ENCODE measurements around the gene RFLNA.

Gene RFLNA

DNA sequence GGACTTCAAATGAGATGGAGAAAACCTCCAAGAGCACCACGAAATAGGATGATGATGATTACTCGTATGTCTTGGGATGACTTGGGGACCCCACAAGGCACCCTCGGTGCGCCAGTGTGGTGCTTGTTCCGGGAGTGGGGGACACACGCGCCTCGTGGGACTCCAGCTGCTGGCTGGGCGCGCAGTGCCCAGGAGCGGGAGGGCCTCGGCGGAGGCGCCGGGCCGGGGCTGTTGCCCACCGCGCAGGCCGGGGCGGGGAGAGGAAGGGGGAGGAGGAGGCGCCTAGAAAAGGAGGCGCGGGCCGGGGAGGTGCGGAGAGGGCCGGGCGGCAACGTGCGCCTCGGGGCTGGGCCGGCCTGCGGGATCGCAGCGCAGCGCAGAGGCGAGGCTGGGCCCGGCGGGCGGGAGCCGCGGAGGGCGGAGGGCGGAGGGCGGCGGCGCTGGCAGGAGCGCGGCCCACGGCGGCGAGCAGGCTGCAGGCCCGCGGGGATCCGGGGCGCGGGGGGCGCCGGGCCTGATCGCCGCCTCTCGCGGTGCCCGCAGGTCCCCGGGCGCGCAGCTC is at the start of gene RFLNA:
Gene RFLNA, plus strand, starts transcription at position 314 of the 562 bp plus-strand sequence. CDS start 337 bp downstream, outside the sequence.
- DNase-seq (ENCODE audit: low spot score) = no peak

GRCh38 chr12:124247331-124247730 is 47.6 kb upstream of the RFLNA start:
- no peak for DNase-seq (ENCODE audit: low spot score)

DNA sequence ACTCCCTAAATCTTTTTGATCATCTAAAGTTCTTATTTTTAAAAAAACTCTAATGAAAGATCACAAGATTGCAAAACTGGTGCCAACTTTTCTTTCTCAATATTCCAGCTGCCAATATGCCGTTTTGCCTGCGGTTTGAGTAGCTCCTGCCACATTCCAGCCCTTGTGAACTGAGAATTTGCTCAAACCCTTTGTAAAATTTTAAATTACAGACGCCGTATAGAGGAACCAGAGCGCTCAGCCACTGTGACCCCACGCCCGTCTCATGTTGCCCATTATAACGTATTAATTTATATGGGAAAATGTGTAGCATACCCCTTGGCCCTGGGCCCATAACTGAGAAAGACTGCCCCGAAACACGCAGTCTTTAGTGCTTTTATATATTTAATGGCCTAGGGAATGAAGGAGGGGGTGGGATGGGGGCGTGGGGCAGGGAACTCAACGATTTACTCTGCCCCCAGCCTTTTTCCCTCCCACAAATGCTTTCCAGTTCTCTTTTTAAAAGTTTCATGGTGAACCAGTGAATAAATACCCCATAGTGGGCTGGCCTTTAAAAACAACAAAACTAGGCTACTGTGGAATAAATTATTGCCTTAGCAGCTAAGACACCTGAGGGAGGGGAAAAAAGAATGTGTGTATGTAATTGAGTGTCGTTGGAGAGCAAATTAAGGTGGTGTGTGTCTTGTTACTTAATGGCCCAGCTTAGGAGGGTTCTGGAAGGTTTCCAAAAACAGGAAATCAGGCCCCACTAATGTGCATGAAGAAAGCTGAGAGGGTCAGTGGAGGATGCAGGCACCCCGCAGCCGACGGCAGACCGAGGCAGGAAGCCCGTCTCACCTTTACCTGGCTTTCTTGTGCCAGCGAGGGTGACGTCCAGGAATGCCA is 45.7 kb upstream of the RFLNA start:
- no peak for DNase-seq (ENCODE audit: low spot score)

DNA sequence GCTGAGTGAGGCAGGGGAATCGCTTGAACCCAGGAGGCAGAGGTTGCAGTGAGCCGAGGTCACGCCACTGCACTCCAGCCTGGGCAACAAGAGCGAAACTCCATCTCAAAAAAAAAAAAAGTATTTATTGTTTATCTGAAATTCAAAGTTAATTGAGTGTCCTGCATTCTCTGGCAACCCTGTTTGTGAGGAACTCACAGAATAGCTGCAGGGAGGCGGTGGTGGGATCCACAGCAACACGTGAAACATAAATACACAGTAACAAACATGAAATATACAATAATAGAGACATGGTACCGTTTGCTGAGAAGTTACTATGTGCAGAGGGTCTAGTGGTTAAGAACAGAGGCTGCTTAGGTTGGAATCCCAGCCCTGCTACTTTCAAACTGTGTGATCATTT is 43.7 kb upstream of the RFLNA start:
- no peak for DNase-seq (ENCODE audit: low spot score)

DNA sequence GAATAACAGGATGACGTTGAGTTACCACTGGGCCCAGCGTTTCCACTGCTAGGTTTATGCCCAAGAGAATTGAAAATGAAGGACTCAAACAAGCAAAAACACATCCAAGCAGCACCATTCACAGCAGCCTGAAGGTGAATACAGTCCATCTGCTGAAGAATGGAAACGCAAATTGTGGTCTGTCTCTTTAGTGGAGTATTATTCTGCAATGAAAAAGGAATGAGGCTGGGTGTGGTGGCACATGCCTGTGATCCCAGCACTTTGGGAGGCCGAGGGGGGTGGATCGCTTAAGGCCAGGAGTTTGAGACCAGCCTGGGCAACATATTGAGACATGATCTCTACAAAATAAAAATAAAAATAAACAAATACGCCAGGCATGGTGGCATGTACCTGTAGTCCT is 41.9 kb upstream of the RFLNA start:
- DNase-seq (ENCODE audit: low spot score) = no peak

DNA sequence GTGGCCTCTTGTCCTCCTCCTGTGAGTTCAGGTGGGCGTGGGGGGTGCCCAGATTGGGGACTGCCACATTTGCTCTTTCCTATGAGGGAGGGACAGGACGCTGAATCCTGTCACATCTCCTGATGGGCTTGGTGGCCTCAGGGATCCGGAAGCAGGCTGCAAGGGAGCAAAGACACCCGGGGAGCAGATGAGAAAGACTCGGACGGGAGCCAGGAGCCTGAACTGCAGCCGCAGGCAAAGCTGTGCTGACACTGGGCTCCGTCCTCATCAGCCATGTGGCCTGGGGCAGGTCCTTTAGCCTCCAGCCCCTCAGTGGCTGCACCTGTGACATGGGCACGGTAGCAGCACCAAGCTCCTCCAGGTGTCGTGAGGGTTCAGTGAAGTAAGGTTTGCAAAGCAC is 40.8 kb upstream of the RFLNA start:
- DNase-seq (ENCODE audit: low spot score) = no peak

DNA sequence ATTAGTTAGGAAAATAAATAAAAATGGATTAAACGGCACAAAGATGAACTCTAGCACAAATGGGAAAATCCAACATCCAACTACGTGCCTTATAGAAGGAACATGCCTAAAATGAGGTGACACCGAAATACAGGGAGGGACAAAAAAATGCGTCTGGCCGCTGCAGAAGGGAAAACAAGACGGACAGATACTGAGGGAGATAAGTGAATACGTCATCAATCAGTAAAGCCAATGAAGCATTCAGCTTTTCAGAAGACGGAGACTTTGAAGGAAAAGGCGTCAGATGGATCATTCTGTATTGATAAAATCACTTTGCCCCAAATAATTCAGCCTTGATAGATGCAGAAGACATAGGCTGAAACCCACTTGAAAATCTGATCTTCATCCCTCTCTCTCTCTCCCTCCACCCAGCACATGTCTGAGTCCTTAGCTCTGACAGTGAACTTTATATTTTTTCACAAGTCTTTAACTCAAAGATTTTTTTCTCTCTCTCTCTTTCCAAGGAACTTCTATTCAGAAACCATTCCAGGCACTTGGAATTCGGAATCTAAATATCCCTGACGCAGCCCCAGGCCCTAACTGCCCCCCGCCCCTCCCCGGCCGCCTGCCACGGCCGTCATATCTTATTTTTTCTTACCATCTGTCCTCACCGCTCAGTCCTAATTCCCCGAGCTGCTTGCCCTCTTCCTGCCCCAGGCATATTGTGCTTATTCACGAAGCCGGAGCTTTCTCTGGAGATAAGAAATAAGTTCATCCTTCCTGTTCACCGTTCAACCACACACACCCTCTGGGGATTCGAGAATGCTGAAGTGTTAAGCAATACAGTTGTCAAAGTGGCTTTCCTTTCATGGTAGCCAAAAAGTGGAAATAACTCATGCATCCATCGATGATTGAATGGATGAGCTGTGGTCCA is 35.5 kb upstream of the RFLNA start:
- no peak for DNase-seq (ENCODE audit: low spot score)

GRCh38 chr12:124261885-124262284 is 33.0 kb upstream of the RFLNA start:
- no peak for DNase-seq (ENCODE audit: low spot score)

DNA sequence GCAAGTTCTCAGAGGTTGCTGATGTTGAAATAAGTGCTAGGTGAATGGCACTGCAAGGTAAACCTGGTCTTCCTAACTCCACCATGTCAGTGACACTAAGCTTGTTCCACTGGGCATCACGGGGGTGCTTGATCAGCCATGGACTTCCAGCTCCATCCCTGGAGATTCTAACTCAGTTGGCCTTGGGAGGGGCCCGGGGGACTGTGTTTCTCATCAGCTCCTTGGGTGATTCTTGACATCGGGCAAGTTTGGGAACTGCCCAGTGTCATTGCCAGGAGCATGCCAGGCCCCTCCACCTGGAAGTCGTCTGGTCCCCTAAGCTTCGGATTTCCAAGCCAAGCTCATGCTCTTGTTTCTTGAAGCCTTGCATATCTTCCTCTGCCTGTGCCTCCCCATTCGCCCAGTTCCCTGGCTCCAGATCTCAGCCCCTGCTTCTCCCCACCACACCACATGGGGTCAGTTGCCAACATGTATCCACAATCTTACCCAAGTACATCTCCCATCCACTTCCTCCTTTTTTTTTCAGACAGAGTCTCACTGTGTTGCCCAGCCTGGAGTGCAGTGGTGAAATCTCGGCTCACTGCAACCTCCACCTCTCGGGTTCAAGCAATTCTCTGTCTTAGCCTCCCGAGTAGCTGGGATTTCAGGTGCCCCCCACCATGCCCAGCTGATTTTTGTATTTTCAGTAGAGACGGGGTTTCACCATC is 30.7 kb upstream of the RFLNA start:
- no peak for DNase-seq (ENCODE audit: low spot score)

- no peak for DNase-seq (ENCODE audit: low spot score)
Measured at GRCh38 chr12:124264879-124265278, 30.0 kb upstream of the RFLNA start.

GRCh38 chr12:124267205-124267778 is 27.6 kb upstream of the RFLNA start:
- DNase-seq (ENCODE audit: low spot score) = no peak

DNA sequence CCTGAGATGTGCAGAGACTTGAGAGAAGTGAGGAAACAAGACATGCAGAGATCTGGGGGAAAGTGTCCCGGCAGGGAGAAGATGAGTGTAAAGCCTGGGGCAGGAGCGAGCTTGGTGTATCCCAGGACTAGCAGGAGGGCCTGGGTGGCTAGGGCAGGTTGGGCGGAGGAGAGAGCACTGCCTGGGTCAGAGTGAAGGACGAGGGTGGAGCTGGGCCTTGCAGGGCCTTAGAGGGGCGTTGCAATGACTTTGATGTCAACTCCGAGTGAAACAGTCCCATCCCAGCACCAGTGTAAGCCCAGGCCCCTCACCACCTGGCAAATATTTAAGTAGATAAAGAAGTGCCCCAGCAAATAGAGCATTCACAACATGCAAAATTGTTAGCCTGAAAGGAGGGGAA is 24.2 kb upstream of the RFLNA start:
- no peak for DNase-seq (ENCODE audit: low spot score)

GRCh38 chr12:124273630-124274029 is 21.3 kb upstream of the RFLNA start:
- no peak for DNase-seq (ENCODE audit: low spot score)

GRCh38 chr12:124276337-124276736 is 18.6 kb upstream of the RFLNA start:
- no peak for DNase-seq (ENCODE audit: low spot score)

DNA sequence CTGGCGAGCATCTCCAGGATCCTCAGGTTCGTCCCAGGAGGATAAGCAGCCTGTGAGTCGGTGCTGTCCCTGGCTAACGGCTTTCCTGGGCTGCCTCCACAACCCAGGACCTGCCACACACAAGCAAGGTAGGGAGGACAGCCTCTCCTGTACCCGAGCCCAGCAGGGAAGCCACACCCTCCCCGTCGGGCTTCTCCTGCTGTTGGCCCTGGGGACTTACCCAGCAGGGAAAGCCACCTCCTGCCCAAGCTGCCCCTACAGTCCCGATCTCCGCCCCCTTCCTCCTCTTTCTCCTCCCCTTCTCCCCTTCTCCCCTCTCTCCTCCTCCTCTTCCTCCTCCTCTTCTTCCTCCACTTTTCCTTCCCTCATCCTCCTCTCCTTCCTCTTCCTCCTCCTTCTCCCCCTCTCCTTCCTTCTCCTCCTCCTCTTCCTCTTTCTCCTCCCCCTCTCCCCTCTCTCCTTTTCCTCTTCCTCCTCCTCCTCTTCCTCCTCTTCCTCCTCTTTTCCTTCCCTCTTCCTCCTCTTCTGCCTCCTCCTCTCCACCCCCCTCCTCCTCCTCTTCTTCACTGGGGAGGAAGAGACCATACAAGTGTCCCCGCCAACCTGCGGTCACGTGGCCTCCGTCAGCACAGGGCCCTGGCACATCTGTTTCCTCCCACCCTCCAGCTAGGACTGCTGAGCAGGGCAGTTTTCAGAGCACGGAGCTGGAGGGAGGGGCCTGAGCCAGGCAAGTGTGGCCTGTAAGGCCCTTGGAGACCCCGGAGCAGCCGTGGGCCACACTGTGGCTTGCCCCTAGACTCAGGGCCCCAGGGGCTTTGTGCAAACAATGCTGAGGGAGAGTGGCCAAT is 17.3 kb upstream of the RFLNA start:
- DNase-seq (ENCODE audit: low spot score) = no peak

GRCh38 chr12:124278389-124279101 is 16.3 kb upstream of the RFLNA start:
- DNase-seq (ENCODE audit: low spot score) = no peak

- no peak for DNase-seq (ENCODE audit: low spot score)
Measured at GRCh38 chr12:124279315-124279714, 15.6 kb upstream of the RFLNA start.

- DNase-seq (ENCODE audit: low spot score) = no peak
Measured at GRCh38 chr12:124279846-124280360, 15.0 kb upstream of the RFLNA start.

DNA sequence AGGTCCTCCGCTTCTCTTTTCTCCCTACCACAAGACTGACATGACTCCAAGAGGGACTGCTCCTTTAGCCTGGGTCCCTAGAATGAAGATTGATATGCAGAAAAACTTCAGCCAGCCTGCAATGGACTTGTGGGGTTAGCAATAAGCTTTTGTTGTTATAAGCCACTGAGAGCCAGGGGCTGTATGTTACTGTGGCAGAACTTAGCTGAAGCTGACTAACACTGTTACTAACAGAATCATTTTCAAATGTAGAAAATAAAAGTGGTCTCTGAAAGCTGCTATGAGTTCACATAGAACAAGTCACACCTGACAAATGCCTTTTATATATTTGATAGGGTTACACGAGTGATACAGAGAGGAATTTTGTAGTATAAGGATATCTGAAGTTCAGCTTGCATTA is 13.6 kb upstream of the RFLNA start:
- DNase-seq (ENCODE audit: low spot score) = no peak

DNA sequence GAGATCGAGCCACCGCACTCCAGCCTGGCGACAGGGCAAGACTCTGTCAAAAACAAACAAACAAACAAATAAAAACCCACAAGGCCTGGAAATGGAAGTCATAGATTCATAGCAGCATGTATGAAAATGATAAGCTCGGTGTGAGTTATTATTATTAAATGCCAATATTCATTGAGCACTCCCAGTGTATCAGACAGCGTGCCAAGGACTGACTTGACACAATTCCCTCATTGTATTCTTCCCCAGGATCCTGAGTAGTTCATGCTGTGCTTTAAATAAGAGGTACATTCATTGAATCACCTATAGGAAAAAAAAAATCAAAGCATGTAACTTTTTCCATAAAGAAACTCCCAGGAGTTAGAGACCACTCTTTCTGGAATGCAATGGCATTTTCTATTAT is 12.6 kb upstream of the RFLNA start:
- DNase-seq (ENCODE audit: low spot score) = no peak

Measured in CD4-positive, alpha-beta T cell treated with Interleukin-15 for 4 hours (primary cell).